HG03175 (cell line): ENCODE data around the gene ARL6IP4.

Experiments
- ATAC-seq: cut with Tn5 transposase; IDR thresholded peaks from one replicate; pipeline ENCODE4 v1.9.1; 2021; ENCODE audit warnings: mild to moderate bottlenecking, moderate library complexity; ENCODE audit not compliant: unreplicated experiment

Gene ARL6IP4

DNA sequence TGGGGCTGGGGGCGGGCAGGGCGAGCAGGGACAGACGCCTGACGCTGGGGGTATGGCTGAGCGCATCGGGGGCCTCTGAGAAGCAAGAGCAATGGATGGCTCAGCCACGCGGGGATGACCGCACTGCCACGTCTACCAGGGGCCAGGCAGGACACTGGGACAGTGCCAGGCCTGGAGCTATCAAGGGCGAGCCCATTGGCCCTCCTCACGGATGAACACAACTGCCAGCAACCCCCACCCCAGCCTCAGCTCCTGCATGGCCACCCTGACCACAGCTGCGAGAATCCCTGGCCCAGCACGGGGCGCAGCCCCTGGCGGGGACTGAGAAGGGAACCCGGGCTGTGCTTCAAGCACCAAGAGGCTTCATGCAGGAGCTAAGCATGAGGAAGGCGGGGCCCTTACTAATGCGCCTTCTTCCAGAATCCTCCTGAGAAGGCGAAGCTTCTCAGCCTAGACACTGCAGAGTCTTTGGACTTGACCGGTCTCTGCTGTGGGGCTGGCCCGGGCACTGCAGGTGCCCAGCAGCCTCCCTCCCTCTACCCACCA, 9.5 kb downstream of the ARL6IP4 start:
- ATAC-seq = no peak

DNA sequence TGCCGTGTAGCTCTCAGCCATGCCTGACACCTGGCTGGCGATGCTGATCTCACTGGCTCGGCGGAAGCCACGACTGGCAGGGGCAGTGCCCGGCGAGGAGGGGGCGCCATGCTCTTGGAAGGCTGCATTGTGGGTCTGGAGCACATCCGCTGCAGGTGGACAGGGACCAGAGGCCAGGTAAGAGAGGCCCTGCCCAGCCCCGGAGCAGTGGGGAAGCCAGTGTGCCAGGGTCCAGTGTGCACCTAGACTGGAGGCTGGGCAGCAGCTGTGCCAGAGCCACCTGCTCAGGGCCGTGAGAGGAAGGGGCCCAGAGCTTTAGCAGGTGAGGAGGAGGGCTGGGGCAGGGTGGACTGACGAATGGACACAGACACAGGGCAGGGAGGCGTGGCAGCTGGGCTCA, 10.1 kb downstream of the ARL6IP4 start:
- ATAC-seq = no peak

GRCh38 chr12:122990961-122991622, 10.6 kb downstream of the ARL6IP4 start:
- no peak for ATAC-seq

DNA sequence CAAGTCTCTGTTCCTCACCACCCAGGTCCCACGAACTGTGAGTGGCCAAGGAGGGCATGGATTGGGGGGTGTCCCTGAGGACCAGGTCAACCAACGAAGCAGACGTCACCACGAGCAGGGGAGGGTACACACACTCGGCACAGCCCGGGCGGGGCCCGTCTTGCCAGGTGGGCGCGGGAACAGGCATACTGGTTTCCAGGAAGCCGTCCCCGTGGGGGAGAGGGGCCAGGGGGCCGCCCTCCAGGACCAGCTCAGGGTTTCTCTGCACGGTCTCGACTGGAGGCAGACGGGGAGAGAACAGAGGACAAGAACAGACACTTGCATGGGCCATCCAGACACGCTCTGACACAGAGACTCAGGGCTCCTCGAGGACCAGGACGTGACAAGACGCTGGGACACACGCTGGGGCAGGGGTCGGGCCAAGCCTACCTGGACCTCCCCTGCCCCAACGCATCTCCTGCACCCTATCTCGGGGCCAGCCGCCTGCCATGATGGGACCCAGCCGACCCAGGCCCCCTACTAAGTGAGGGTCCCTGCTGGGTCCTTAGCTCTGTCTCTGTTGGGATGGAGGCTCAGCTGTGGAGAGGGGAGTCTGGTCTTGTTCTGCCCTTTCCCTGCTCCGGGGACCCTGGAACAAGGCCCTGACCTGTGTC, 11.3 kb downstream of the ARL6IP4 start:
- ATAC-seq = no peak

DNA sequence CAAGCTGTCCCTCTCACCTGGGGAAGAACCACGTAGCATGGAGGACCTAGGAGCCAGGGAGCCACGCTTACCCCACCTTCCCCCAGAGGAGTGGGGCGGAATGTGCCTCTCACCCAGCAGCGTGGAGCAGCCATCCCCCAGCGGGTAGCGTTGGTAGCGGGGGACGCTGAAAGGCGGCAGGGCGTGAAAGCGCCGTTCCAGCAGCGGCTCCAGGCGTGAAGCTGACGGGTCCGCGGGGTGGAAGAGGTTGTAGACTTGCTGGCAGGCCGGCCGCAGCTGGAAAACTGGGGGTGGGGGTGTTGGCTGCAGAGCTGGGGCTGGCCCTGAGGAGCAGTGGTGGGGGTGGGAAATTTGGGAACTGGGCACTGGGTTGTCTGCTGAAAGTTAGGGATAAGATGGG, 11.9 kb downstream of the ARL6IP4 start:
- no peak for ATAC-seq

GRCh38 chr12:122994140-122994675, 13.7 kb downstream of the ARL6IP4 start:
- ATAC-seq = no peak

DNA sequence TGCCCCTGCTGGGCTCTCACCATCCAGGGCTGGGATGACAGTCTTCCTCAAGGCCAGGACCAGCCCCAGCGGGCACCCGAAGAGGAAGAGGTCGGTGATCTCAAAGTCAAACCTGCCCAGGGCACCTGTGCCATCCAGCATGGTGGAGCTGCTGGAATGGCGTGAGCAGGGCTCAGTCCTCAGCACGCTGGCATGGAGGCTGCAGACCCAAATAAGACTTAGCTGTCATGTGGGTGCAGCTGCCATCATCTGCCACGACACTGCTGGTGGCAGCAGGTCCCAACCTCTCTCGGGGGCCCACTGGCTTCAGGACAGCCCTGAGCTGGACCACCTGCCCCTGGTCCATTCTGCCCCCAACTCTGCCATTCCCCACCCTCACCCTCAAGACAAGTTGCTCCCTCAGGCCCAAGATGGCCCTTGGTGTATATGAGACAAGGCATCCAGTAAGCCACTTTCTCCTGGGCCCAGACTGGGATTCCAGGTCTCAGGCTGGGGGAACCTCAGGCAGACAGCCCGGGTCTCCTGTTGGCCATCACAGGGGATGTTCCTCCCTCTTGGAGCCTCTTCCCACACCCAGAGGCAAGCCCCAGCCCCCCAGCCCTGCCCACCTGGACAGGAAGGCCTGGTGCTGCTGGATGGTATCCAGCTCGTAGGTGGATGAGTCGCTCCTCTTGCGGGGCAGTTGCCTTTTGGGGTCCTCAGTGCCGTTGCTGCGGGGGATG, 14.5 kb downstream of the ARL6IP4 start:
- no peak for ATAC-seq

DNA sequence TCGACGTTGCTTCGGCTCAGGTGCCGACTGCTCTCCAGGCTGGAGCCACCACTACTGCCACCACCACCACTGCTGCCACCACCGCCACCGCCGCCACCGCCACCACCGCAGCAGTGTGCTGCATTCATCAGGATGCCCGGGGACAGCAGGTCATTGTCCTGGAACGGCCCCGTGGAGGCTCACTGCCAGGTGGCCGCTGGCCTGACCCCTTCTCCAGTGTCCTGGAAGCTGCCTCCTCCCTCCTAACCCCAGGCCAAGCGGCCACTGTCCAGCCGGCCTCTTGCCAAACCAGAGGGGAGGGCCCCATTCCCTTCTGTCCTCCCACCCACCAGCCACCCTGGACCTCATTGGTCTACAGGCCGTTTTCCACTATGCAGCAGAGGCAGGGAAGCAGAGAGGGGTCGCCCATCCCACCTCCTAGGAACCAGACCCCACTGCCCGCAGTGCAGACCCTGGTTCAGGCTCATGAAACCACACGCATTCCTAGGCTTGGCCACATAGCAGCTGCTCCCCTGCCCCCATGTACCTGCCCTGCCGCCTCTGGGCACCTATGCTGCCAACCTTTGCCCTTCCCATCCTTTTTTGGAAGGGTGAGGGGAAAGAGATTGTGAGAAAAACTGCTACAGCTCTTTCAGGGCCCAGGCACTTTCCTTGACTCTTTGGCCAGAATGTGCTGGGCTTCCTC, 15.2 kb downstream of the ARL6IP4 start:
- ATAC-seq = no peak

- ATAC-seq = no peak
Measured at GRCh38 chr12:122996188-122996601, 15.7 kb downstream of the ARL6IP4 start.

- ATAC-seq = no peak
Measured at GRCh38 chr12:122996621-122997342, 16.3 kb downstream of the ARL6IP4 start.

DNA sequence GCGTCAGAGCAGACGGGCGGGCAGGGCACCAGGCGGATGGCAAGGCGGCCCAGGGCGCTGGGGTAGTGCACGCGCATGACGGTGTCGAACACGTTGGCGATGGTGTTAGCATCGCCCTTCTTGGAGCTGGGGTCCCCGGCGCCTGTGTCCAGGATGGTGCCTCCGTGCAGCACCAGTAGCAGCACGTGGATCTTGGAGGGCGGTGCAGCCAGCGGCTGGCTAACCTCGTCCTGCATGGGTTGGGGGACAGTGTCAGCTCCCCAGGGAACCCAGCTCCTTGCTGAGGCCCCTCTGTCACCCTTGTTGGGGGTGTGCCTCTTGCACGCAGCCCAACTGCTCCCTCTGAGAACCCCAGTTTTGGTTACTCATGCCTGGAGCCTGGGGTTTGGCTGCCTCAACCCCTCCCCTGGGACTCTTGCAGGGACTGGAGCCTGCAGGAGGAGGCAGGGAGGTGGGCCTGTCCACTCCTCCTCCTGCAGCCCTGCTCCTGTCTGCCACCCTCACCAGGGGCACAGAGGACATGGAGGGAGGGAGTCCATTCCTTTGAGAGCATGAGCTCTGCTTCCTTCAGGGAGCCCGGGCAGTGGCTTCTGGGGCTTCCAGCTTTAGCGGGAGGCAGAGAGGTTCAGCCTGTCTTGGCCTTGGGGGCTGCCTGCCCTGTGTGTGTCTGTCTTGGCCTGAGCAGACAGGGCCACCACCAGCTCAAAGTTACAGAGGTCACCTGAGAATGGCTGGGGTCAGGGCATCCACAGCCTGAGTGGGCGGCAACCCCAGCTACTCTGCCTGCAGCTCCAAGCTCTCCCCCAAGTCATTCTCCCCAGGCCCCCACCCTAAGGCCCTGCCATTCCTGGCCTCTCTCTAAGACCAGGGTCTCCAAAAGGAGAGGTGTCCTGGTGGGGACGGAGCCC, 17.1 kb downstream of the ARL6IP4 start:
- ATAC-seq = no peak

- ATAC-seq = no peak
Measured at GRCh38 chr12:122998316-122998715, 17.8 kb downstream of the ARL6IP4 start.

- no peak for ATAC-seq
Measured at GRCh38 chr12:122999196-122999946, 18.9 kb downstream of the ARL6IP4 start.

DNA sequence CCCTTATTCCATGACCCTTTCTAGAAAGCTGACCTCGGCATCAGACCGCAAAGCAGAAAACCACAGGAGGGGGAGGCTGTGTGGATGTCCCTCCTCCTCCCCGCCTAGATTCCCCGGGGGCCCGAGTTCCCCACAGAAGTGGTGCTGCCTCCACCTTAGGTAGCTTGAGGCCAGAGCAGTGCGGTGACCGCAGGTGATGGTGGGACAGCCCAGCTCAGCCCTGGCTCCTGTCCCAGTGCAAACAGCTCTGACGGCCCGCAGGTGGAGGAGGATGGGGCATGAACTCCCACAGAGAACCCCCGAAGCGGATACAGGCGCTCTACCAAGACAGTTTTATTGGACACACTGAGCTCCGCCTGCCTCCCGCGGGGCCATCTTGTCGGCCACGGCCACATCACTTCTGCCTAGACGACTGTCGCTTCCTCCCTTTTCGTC, 19.5 kb downstream of the ARL6IP4 start:
- ATAC-seq = no peak

DNA sequence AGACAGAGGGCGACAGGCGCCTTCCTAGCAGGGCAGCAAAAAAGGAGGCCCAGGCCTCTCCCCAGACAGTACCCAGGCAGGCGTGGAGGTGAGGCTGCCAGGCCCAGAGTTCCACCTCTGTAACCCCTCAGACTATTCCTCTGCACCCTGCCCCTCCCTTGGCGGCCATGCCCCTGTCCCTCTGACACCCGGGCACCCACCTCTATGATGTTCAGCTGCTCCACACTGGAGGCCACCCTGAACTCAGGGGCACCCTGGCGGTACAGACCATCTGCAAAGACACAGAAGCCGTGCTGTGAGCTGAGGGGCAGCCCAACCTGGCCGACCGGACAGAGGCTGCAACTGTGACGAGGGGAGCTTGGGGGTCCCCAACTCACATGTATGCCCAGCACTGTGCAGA, 20.1 kb downstream of the ARL6IP4 start:
- ATAC-seq = no peak

GRCh38 chr12:123001464-123001863, 21.0 kb downstream of the ARL6IP4 start:
- no peak for ATAC-seq

DNA sequence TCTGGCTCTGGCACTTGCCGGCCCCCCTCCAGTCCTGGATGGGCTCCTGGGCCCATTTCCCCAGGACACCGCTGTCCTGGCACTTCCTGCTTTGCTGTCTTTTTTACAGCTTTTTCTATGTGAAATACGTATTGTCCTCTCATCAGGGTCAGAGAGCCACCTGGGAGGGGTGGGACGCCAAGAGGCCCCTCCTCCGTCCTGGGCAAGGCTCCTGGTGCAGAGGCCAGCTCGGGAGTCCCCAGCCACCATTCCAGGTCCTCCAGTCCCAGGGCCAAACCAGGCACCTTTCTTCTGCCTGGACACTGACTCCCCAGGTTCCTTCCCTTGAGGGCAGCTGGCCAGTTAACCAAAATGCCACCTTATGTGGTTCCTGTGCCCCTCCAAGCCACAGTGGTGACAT, 22.8 kb downstream of the ARL6IP4 start:
- ATAC-seq = no peak

DNA sequence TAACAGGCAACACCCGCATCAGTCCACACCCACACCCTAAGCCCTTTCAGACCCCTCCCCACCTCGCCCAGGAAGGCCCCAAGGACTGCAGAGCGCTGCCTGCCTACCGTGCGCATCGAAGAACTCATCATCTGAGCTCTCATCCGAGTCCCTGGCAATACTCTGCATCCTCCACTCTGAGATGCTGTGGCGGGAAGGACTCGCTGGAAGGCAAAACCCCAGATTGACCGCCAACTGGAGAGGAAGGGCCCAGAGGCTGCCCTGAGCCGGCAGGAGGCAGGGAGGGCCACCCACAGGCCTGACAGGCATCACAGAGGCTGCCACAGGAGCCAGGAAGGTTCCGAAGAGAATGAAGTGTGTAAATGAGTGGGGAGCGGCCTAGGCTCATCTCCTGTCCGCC, 23.8 kb downstream of the ARL6IP4 start:
- ATAC-seq = no peak
